HG03457 (cell line): ENCODE measurements around the gene WRAP73.

Source experiments
- ATAC-seq: cut with Tn5 transposase; IDR thresholded peaks from one replicate; pipeline ENCODE4 v1.9.1; 2021; ENCODE audit warnings: moderate number of reproducible peaks; ENCODE audit not compliant: unreplicated experiment

WRAP73 gene

GRCh38 chr1:3651026-3651929 lies 1.4 kb upstream of the WRAP73 start:
- ATAC-seq = no peak

DNA sequence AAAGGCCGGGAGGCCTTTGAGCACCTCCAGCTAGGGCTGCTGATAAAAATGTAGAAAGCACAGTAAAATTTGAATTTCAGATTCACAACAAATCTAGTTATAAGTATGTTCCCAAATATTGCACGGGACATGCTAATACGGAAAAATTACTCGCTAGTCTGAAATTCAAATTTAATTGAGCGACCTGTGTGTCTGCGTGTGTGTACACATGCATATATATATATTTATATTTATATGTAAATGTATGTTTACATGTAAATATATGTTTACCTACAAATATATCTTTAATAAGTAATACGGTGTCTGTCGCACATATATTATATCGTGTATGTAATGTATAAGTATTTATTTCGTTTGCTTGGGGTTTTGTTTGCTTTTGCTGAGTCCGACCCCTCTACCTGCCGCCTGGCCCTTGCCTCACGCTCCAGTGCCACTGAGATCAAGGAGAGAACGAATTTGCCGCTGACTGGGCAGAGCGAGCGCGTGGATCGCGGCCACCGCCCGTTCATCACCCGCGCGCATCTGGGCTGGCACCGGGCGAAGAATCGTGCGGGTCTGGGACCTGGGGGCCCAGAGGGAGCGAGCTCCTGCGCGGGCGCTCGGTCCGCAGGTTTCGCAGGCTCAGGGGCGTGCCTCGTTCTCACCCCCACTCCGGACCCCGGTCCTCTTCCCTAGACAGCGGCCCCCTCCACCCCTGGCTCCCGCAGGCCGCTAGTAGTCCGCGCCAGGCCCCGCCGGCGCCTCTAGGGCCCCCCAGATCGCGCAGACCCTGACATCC lies 534 bp upstream of the WRAP73 start:
- no peak for ATAC-seq

DNA sequence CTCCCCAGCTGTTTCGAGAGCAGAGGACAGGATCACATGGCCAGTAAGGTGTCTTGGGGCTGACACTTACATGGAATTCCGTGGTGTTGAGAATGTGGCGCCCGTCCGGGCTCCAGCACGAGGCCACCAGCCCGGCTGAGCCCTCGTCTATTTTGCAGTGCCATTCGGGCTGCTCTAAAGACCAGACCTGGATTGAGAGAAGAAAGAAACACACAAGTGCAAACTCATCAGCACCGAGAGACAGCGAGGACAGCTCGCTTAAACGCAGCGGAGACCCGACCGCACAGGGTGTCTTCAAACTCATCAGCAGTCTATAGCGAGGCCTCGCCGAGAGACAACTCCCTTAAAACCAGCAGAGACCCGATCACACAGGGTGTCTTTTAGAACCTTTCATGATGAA lies 3.3 kb downstream of the WRAP73 start:
- no peak for ATAC-seq

- no peak for ATAC-seq
These were observed 4.1 kb downstream of the WRAP73 start for GRCh38 chr1:3645666-3646355.

DNA sequence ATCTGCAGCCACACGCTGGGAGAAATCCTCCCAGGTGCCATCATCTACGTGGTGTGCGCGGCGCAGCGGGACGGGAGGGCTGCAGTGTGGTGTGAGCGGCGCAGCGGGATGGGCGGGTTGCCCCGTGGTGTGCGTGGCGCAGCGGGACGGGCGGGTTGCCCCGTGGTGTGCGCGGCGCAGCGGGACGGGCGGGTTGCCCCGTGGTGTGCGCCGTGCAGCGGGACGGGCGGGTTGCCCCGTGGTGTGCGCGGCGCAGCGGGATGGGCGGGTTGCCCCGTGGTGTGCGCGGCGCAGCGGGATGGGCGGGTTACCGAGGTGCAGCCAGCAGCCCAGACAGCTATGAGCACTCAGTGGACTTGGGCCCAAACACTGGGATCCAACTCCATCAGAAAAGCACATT lies 4.7 kb downstream of the WRAP73 start:
- ATAC-seq = no peak

DNA sequence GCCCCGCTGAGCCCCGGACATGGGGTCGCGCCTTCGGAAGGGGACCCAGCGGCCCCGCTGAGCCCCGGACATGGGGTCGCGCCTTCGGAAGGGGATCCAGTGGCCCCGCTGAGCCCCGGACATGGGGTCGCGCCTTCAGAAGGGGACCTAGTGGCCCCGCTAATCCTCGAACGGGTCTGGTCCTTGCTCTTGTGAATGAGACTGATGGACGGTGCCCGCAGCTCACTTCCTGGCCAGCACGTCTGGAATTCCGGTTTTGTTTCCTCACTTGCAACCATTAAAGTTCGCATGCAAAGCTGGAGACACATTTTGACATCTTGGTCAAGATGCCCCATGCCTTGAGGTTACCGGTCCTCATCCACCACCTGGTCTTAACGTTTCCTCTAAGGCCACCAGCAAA lies 5.6 kb downstream of the WRAP73 start:
- ATAC-seq = no peak

- ATAC-seq = no peak
These were observed 6.8 kb downstream of the WRAP73 start for GRCh38 chr1:3642919-3643675.

DNA sequence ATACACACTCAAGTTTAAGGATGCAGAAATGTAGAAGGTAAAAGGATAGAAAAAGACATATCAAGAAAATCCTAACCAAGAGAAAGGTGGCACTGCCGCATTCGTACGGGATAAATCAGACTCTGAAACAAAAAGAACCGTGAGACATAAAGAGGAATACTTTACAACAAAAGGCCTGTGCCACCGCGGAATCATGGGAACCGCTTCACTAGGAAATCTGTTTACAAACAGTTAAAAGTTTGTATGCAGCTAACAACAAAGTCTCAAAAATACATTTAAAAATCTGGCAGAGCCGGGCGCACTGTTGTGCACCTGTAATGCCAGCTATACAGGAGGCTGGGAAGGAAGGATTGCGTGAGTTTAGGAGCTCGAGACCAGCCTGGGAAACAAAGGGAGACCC lies 8.1 kb downstream of the WRAP73 start:
- ATAC-seq = no peak

- no peak for ATAC-seq
These were observed 8.7 kb downstream of the WRAP73 start for GRCh38 chr1:3641046-3641760.

DNA sequence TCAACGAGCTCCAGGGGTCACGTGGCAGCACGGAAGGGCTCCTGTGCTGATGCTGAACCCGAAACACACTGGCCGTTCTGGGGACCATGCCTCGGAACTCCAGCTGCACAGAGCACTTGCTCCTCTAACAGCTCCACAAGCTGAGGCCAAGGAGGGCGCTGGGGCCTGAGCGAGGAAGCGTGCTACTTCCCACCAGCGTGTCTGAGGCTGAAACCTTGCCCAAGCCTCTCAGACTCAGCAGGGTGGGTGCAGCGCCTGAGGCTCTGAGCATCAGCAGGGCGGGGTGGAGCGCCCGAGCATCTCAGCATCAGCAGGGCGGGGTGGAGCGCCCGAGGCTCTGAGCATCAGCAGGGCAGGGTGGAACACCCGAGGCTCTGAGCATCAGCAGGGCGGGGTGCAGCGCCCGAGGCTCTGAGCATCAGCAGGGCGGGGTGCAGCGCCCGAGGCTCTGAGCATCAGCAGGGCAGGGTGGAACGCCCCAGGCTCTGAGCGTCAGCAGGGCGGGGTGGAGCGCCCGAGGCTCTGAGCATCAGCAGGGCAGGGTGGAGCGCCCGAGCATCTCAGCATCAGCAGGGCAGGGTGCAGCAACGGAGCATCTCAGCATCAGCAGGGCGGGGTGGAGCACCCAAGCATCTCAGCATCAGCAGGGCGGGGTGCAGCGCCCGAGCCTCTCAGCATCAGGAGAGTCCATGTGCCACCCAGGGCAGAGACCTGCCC lies 9.6 kb downstream of the WRAP73 start:
- no peak for ATAC-seq

GRCh38 chr1:3639397-3639911 lies 10.4 kb downstream of the WRAP73 start:
- ATAC-seq = no peak

- no peak for ATAC-seq
These were observed 11.2 kb downstream of the WRAP73 start for GRCh38 chr1:3638676-3639075.

DNA sequence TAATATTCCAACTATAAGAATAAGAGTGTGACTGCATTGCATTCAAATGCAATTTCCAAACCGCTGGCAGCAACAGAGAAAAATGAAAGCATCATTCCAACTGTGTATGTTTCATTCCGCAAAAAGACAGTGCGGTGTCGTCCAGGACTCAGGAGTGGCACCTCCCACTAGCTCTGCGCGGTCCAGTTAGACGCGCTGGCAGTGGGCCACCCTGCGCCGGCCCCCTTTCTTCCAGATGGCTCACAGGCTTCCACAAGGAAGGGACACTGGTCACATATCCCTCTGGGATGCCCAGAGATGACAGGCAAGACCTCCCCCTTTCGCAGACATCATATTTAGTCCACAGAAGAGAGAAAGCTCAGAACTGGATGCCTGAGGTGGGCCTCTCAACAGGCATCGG lies 11.9 kb downstream of the WRAP73 start:
- ATAC-seq = no peak

GRCh38 chr1:3636531-3636930 lies 13.4 kb downstream of the WRAP73 start:
- ATAC-seq = no peak

DNA sequence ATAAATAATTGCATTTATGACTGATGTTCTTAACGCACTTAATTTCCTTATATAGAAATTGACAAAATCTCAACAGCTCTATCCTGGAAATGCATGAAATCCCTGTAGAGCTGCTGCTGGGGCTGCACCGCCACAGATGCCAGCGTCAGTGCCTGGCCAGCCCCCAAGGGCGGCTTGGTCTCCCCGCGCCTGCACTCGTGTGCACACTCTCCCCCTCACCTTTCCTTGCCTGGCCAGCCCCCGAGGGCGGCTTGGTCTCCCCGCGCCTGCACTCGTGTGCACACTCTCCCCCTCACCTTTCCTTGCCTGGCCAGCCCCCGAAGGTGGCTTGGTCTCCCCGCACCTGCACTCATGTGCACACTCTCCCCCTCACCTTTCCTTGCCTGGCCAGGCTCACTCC lies 13.8 kb downstream of the WRAP73 start:
- no peak for ATAC-seq

GRCh38 chr1:3634059-3634800 lies 15.7 kb downstream of the WRAP73 start:
- ATAC-seq = no peak

DNA sequence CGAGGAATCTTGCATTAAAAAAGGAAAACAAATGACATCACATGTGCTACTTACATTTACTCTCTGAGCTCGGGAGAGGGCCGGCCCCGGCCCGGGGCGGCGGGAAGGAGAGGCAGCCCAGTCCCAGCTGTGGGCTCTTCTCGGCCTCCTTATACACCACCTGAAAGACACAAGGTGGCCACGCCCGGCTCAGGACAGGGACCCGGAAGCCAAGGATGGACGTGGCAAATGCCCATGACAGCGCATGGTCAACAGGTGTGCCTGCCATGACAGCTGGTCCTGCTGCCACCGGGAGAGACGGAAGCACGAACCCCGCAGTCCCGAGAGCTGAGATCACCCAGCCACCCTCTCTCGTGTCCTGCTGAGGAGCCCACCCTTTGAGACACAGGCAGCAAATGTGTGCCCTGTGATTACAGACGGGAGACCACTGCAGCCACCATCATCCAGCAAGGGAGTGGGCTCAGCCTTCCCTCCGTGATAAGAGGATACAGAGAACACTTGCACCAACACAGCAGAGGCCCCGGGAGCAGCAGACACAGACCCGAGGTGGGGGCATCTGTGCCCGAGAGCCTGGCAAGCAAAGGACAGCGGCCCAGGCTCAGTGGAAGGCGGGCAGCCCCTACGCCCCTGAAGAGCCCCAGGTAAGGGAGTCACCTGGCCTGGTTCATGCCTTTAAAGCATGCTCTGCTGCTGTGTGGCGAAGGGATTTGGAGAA lies 16.4 kb downstream of the WRAP73 start:
- no peak for ATAC-seq

- no peak for ATAC-seq
These were observed 17.1 kb downstream of the WRAP73 start for GRCh38 chr1:3632716-3633343.
